Sigmoid colon (tissue), 7 donors: Measurements from ENCODE around the gene INKA1. TPM values are rescaled to one million over a fixed set of nuclear protein-coding genes. Genes with fewer than 3 reads are reported as not detected.
A peak's percentile ranks its signal among the peaks of the same experiment; 100 is the strongest.

ENCODE experiments used
- DNase-seq: peaks from one replicate; pipeline ENCODE4 v3.0.0-alpha.2; 2019
- H3K27ac ChIP-seq, 4 donors: fragments of 200-600 bp; sonication (generic); one replicate each; pipeline ENCODE4 v1.5.1; 2016 to 2019; ENCODE audit warnings: mild to moderate bottlenecking in 1 of 4
- H3K27me3 ChIP-seq, 3 donors: fragments of 200-600 bp; sonication (generic); one replicate each; pipeline ENCODE4 v1.5.1; 2019; ENCODE audit warnings: mild to moderate bottlenecking in 1 of 3
- H3K36me3 ChIP-seq, 4 donors: fragments of 200-600 bp; sonication (generic); one replicate each; pipeline ENCODE4 v1.5.1; 2016 to 2019
- H3K4me1 ChIP-seq, 4 donors: fragments of 200-600 bp; sonication (generic); one replicate each; pipeline ENCODE4 v1.5.1; 2017 to 2019
- H3K4me3 ChIP-seq, 4 donors: fragments of 200-600 bp; sonication (generic); one replicate each; pipeline ENCODE4 v1.5.1; 2017 to 2019; ENCODE audit warnings: mild to moderate bottlenecking in 2 of 4, moderate library complexity in 1 of 4
- H3K9me3 ChIP-seq, 4 donors: fragments of 200-600 bp in 3 of 4; sonication (generic) in 3 of 4; one replicate each; pipeline versions ENCODE4 v1.5.1 to v1.6.1; 2013 to 2019
- CTCF ChIP-seq, 4 experiments: fragments of 450-650 bp in 3 of 4; fragments of 200-600 bp in 1 of 4; IDR thresholded peaks; one replicate each; pipeline ENCODE4 v1.5.1; 2016 to 2019; ENCODE audit warnings: antibody characterized with exemption in 4 of 4, mild to moderate bottlenecking in 3 of 4, moderate library complexity in 2 of 4
- EP300 ChIP-seq, 4 donors: sonication (generic); formaldehyde crosslinking; IDR thresholded peaks; one replicate each; pipeline ENCODE4 v1.6.1; 2017; ENCODE audit warnings: antibody characterized with exemption in 4 of 4
- POLR2A ChIP-seq, 2 donors: fragments of 450-650 bp; IDR thresholded peaks; one replicate each; pipeline ENCODE4 v1.6.1; 2016; ENCODE audit warnings: antibody characterized with exemption in 2 of 2, mild to moderate bottlenecking in 2 of 2, moderate library complexity in 2 of 2
- POLR2AphosphoS5 ChIP-seq, 4 donors: sonication (generic); formaldehyde crosslinking; IDR thresholded peaks; one replicate each; pipeline ENCODE4 v1.6.1; 2017; ENCODE audit warnings: antibody characterized with exemption in 4 of 4
- WGBS, 2 donors: extraction: QIAGEN DNeasy Blood & Tissue Kit; methylation state at CpG; one replicate each; pipeline ENCODE4 v1.1.7; 2013; 5-methylcytosine and 5-hydroxymethylcytosine counted together
- intact Hi-C: fragments of 100-400 bp; cut with DNase I; formaldehyde crosslinking; loops from one replicate; pipeline ENCODE4 v1.15.1; 2023
- polyA plus RNA-seq, 3 donors: library from polyadenylated mRNA; stranded (reverse); fragments of 200-250 nt; gene quantifications; one replicate each; pipeline ENCODE4 v1.2.3, GENCODE V29; 2013
- total RNA-seq, 4 donors: library from RNA; depleted of rRNA; stranded (reverse); fragments of >200 nt; gene quantifications; one replicate each; pipeline ENCODE4 v1.1.0, GENCODE V29; 2016
- donor health status: healthy with polysubstance abuse.
- donor health status: Bipolar disorder and iron deficiency.
- donor health status: healthy.

The INKA1 gene
- total and polyA plus RNA-seq, 7 donors, result 0.60 to 5.0 (median 3.7) TPM; not detected in 1

DNA sequence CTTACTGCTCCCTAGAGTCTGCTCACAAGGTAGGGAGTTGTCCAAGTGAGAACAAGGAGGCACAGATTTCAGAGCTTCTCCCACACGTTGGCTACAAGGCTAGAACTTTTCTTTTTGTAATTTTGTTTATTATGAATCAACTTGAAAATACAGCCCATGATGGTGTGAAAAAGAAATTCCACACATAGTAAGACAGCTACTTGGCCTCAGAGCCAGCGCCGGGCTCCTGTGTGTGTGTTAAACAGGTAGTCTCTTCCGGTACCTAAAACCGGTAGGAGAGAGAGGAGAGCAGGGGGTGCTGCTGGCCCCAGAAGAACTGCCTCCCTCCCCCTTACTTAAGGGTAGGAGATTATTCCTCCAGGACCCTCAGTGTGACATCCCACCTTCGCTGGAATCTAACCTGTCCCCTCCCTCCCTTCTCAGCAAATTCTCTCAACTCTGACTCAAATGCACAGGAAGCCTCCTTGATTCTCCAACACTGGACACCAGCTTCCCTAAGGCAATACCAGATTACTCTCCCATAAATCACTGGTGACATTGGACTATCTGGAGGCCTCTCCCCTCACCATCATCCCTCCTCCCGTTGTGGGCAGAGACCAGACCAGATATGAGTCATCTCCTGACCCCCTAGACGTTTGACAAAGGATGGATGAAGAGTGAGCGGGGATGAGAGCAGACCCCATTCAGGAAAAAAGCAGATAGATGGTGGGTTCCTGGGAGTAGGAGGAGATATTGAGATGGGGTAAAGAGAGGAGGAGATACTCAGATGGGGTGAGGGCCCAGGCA is 12.2 kb upstream of the INKA1 start:
- H3K27me3 ChIP-seq, result no peaks in the 10 kb centered on the region
- 71 to 72% methylated on average over 9 of the region's 9 CpGs for WGBS, 2 donors
- H3K36me3 ChIP-seq, result no peaks in the 10 kb centered on the region
- H3K4me1 ChIP-seq, result peaks cover 0 to 10% (median 8%) of the 10 kb centered on the region in 4 donors
- TF ChIP-seq CTCF (IDR thresholded peaks at IDR 0.05), result no peak
- no peak for TF ChIP-seq POLR2A (IDR thresholded peaks at IDR 0.05)
- TF ChIP-seq POLR2AphosphoS5 (IDR thresholded peaks at IDR 0.05), result no peak
- no peak for TF ChIP-seq EP300 (IDR thresholded peaks at IDR 0.05)
- H3K4me3 ChIP-seq, result no peak overlapping the region
- H3K27ac ChIP-seq, result no peak overlapping the region
- no peaks in the 10 kb centered on the region for H3K9me3 ChIP-seq
- peak; percentile 26 for DNase-seq
- intact Hi-C loops, result no loop called here

DNA sequence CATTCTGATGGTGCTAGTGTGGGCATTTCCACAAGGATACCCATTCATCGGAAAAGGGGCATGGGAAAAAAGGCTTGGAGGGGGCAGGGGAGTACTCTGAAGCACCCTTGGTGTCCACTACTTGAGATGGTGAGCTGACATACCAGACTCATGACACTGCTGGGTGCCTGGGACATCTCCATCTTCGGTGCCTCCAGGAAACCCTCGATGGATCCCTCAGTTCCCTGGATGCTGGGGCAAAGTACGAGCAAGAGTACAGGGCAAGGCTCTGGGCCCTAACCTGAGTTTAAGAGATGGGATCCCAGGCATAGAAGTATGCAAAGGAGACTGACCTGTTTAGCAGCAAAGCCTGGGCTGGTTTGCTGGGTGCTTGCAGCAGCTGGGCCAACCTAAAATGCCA is 11.5 kb upstream of the INKA1 start:
- Histone ChIP-seq H3K4me1 (peaks cover 0 to 10% (median 8%) of the 10 kb centered on the region in 4 donors), H3K4me3 (no peak overlapping the region)
- intact Hi-C loops, result no loop called here

DNA sequence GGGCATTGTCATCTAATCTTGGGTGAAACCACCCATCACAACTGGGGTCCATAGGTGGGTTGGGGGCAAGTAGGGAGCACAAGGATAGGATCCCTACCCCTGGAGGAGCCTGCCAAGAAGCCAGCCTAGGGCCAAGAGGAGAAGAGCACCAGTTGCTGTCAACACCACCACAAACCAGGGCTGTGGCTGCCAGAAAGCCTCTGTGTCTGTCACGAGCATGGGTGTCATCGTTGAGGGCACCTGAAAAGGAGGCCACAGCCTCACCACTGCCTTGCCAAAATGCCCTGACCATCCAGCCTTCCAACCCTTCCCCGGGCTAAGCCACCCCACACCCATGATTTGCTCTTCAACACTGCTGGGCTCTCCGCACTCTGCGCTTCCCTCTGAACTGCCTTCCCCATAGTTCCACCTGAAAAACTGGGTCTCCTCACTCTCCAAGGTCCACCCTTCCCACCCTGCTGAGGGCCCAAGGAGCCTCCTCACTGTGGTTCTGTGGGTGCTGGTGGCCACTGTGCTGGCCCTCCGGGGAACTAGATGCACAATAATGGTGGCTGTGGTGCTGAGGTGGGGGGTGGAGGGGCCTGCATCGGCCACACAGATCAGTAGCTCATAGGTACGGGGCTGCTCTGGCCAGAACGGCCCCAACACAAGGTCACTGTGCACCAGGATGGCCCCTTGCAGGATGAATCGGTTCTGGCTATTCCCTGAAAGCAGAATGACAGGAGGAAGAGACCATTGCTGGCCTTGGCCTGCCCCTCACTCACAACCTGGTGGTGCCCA is 10.5 kb upstream of the INKA1 start:
- 92 to 93% methylated on average over 10 of the region's 10 CpGs for WGBS, 2 donors
- Histone ChIP-seq H3K9me3 (no peaks in the 10 kb centered on the region), H3K4me3 (no peak overlapping the region), H3K27me3 (no peaks in the 10 kb centered on the region), H3K36me3 (no peaks in the 10 kb centered on the region), H3K4me1 (peaks cover 0 to under 1% (median 0%) of the 10 kb centered on the region in 4 donors), H3K27ac (no peak overlapping the region)
- intact Hi-C loops, result no loop called here
- TF ChIP-seq EP300 (IDR thresholded peaks at IDR 0.05) (no peak), POLR2A (IDR thresholded peaks at IDR 0.05) (no peak), CTCF (IDR thresholded peaks at IDR 0.05) (no peak), POLR2AphosphoS5 (IDR thresholded peaks at IDR 0.05) (no peak)
- peak; percentile 41 for DNase-seq

More for the DNA sequence above, 11.5 kb upstream of the INKA1 start:
- no peak for TF ChIP-seq POLR2AphosphoS5 (IDR thresholded peaks at IDR 0.05)
- no peak for TF ChIP-seq EP300 (IDR thresholded peaks at IDR 0.05)
- no peak for TF ChIP-seq POLR2A (IDR thresholded peaks at IDR 0.05)
- TF ChIP-seq CTCF (IDR thresholded peaks at IDR 0.05), result no peak
- DNase-seq, result peak; percentile 33
- 88 to 91% methylated on average over 4 of the region's 4 CpGs for WGBS, 2 donors
- no peaks in the 10 kb centered on the region for H3K36me3 ChIP-seq
- no peak overlapping the region for H3K27ac ChIP-seq
- H3K27me3 ChIP-seq, result no peaks in the 10 kb centered on the region
- H3K9me3 ChIP-seq, result no peaks in the 10 kb centered on the region

- peak; percentile 40 for DNase-seq
- Histone ChIP-seq H3K4me3 (no peak overlapping the region), H3K27ac (no peak overlapping the region), H3K27me3 (no peaks in the 10 kb centered on the region), H3K9me3 (no peaks in the 10 kb centered on the region), H3K36me3 (no peaks in the 10 kb centered on the region), H3K4me1 (no peaks in the 10 kb centered on the region)
- intact Hi-C loops, result no loop called here
- 93 to 95% methylated on average over 13 of the region's 13 CpGs for WGBS, 2 donors
- no peak for TF ChIP-seq POLR2AphosphoS5 (IDR thresholded peaks at IDR 0.05)
- no peak for TF ChIP-seq EP300 (IDR thresholded peaks at IDR 0.05)
- no peak for TF ChIP-seq POLR2A (IDR thresholded peaks at IDR 0.05)
- no peak for TF ChIP-seq CTCF (IDR thresholded peaks at IDR 0.05)
Observed at GRCh38 chr3:49793486-49794085, 9.5 kb upstream of the INKA1 start.
